Frontal cortex (tissue), 4 donors: ENCODE results near the gene VPS51. TPM values are rescaled to one million over a fixed set of nuclear protein-coding genes. Genes with fewer than 3 reads are reported as not detected.
"Not testable (repeated sequence)": the region's sequence is repeated elsewhere in the genome, so short reads cannot be mapped to it uniquely, and the experiment has no call there.

Source experiments
- DNase-seq, 2 donors: peaks; one replicate each; pipeline ENCODE4 v3.0.0; 2012; ENCODE audit warnings: low spot score in 2 of 2
- FAIRE-seq: peaks from 2 replicates; lab custom pipeline; 2012; peaks lifted over from hg19 to GRCh38; lab: Jason Lieb, UNC
- total RNA-seq: library from RNA; depleted of rRNA; stranded (reverse); fragments of >200 nt; gene quantifications from one replicate; pipeline ENCODE4 v1.2.3, GENCODE V29; 2014
- donor health status: control.
- donor health status: control.
- donor health status: control.

The VPS51 gene
- total RNA-seq, 1 donor from 2014 or later, result 229 TPM

DNA sequence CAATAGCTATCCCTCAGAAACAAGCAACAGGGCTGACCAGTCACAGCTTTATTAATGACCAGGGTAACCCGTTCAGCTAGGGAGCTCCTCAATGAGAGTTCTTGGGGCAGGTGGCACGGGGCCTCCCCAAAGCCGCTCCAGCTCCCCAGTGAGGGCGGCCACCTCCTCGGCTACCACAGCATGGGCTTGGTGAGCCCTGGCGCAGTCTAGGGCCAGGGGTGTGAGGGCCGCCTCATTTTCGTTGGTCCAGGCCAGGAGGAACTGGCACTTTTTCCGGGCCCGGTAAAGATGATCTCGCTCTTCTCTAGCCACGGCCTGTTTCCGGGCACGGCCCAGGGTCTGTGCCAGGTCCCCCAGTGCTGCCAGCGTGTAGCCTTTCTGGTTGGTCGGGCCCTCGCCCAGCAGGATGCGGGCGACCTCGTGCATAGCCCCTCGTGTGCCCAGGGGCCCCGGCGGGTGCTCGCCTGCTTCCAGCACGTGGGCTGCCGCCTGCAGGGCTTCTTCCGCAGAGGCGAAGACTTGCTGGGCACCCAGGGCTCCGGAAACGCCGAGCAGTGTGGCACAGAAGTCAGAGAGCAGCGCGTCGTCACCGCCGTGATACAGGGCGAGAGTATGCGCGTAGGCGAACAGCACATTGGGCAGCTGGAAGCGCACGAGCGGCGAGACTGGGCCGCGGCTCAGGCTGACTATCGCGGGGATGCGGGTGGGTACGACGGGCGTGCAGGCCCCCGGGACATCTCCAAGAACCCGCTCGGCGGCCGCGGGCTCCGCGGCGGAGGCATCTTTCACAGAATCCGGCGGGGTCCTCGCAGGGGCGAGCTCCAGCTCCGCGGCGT lies 20.6 kb downstream of the VPS51 start:
- FAIRE-seq, result no peak
- DNase-seq, result no peak

DNA sequence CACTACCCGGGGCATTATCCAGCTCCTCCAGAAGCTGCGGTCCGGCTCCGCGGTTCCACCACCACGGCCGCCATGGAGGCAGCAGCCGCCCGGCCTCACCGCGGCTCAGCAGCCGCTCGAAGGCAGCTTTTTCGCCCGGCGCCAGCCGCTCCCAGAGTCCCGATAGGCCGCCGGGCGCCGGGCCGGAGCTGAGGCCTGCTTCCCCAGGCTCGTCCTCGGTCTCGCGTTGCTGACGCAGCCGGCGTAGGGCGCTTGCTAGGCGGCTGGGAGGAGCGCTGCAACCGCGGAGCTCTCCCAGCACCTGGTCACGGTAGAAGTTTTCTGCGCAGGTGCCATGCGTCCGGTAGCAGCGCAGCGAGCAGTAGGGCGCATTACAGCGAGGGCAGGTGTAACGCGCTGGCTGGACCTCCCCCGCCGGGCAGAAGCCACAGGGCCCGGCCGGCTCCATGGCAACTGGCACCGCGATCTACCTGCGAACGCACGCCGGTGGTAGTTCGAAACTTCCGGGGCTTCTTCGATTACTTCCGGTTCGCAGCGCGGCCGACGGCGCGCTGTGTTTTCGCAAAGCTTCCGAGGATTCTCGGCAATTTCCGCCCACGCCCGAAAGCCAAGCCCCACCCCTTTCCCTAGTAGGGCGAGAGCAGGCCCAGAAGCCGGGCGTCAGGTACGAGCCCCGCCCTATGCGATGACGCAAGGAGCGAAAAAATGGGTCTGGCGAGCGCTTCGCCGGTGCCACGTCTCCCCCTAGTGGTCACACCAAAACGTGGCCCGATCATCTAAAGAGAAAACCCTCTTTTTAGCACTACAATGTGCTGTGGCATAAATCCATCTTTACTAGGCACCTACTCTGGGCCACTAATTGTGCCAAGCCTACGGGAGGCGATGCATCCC lies 21.4 kb downstream of the VPS51 start, which contains the start of gene ZNHIT2:
TSS of gene ZNHIT2 (minus strand) at position 496 of the 891 bp plus-strand sequence. CDS start at position 448, 48 bp downstream.
- DNase-seq (peak; percentile 95 to 98), FAIRE-seq (peak; percentile 80)

DNA sequence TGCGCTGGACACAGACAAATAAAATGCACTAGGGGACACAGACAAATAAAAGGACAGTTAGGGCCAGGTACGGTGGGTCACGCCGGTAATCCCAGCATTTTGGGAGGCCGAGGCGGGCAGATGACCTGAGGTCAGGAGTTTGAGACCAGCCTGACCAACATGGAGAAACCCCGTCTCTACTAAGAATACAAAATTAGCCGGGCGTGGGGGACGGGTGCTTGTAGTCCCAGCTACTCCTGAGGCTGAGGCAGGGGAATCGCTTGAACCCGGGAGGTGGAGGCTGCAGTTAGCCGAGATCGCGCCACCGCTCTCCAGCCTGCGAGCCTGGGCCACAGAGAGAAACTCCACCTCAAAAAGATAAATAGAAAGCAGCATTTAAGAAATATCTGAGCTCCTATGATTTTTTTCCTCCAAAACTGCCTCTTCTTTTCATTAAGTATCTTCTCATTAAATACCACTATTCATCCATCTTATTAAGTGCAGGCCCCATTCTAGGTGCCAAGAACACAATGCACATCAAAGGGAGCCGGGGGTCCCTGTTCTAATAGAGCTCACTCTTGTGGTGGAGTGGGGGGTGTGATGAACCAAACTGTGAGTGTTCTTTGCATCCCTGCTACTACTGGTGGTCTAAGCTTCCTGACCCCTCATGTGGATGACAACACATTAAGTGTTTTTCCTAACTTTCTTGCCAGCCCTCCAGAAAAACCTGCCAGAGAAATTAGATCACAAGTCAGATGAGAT lies 22.3 kb downstream of the VPS51 start:
- DNase-seq, result no peak
- FAIRE-seq, result no peak

DNA sequence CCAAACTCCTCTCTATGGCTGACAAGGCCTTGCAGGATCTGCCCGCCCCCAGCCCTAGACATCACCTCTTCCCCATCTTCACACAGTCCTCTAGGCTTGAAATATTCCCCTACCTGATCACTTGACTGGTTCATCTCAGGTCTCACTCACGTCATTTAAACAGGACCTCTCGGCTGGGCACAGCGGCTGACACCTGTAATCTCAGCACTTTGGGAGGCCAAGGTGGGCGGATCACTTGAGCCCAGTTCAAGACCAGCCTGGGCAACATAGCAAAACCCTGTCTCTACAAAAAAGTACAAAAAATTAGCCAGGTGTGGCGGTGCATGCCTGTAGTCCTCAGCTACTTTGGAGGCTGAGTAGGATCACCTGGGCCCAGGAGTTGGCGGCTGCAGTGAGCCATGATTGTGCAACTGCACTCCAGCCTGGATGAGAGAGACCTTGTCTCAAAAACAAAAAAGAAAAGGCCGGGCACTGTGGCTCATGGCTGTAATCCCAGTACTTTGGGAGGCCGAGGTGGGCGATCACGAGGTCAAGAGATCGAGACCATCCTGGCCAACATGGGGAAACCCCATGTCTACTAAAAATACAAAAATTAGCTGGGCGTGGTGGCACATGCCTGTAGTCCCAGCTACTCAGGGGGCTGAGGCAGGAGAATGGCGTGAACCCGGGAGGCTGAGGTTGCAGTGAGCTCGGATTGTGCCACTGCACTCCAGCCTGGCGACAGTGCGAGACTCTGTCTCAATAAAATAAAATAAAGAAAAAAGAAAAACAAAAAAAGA lies 23.1 kb downstream of the VPS51 start:
- not testable (repeated sequence) for FAIRE-seq, DNase-seq

DNA sequence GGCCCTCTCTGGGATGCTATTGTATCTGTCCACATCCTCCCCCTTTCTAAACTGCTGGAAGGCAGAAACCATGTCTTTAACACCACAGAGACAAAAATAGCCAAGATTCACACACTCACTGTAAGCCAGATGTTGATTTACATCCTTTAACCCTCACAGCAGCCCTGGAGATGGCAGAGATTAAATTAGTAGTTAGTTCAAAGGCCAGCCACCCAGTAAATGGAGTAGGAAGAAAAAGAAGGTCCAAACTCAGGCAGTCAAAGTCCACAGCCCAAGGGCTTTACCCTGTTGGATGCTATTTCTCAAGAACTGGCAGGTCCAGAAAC lies 23.6 kb downstream of the VPS51 start:
- FAIRE-seq (no peak), DNase-seq (no peak)

DNA sequence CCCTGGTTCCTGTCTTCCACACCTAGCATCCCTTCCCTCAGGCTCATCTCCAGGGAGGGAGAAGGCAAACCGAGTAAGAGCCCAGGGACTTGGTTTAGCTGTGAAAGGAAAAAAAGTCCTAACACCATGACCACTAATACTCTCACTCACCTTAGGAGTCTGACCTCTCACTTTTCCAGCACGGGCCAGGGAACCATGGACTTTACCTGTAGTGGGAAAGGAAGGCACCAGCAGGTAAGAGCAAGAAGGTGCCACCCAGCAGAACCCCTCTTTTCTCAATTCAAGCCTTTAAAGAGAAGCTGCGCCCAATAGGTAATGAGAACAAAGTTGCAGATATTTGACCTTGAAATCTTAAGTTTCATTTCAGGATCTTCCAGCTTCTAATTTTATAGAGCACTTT lies 24.8 kb downstream of the VPS51 start:
- no peak for DNase-seq
- no peak for FAIRE-seq

DNA sequence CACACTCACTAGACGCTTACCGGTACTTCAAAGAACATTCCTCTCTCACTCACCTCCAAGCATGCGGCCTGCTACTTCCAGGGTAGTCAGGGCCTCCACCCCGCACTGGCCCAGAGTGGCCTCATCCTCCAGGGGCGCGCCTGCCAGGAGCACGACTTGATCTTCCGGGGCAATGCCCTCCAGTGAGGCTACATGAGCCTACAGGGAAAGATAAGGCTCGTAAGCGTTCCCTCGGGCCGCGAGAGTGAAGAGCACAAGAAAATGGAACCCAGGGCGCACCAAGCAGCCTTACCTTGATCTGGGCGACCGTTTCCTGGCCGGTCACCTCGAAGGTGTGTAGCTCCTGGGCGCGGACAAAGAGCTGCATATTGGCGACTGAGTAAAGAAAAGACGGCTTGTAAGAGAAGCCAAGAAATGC lies 25.4 kb downstream of the VPS51 start:
- FAIRE-seq, result no peak
- DNase-seq, result no peak

DNA sequence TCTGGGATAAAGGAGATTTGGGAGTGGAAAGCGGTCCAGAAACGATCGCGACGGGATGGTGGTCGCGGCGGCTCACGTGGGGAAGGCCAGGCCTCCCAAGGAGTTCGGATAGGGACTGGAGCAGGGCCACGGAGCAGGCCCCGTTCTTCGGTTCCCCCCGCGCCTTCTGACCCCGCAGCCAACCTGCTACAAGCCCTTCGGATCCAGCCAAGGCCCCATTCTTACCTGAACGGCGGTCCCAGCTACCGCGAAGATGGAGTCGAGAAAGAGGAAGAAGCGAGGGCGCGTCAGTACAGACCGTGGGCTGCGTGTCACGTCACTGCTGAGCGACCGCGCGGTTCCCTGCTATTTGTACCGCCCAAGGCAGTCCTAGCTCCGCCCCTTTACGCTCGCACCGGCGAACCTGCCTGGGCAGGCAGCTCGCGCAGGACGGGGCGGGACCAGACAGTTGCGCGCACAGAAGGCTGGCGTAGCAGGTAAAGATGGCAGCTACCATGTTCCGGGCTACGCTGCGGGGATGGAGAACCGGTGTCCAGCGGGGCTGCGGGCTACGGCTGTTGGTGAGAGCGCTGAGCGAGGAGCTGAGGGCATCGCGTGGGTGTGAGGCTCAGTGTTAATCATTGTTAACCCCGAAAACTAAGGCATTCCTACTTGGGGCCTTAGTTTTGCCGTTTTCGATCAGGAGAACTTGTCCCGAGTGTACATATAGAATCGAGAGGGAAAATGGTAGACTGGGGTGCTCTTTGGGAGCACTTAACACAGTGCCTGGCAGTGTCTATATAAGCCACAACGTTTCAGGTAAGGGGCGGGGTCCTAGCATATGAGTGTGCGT lies 26.1 kb downstream of the VPS51 start, which contains the start of the genes FAU and MRPL49:
TSS of gene FAU (minus strand) at position 270 of the 832 bp plus-strand sequence. CDS start 321 bp downstream, outside the sequence.
TSS of gene MRPL49 (plus strand) at position 457 of the 832 bp plus-strand sequence. CDS start at position 483, 26 bp downstream.
- DNase-seq (peak; percentile 85 to 95), FAIRE-seq (no peak)

DNA sequence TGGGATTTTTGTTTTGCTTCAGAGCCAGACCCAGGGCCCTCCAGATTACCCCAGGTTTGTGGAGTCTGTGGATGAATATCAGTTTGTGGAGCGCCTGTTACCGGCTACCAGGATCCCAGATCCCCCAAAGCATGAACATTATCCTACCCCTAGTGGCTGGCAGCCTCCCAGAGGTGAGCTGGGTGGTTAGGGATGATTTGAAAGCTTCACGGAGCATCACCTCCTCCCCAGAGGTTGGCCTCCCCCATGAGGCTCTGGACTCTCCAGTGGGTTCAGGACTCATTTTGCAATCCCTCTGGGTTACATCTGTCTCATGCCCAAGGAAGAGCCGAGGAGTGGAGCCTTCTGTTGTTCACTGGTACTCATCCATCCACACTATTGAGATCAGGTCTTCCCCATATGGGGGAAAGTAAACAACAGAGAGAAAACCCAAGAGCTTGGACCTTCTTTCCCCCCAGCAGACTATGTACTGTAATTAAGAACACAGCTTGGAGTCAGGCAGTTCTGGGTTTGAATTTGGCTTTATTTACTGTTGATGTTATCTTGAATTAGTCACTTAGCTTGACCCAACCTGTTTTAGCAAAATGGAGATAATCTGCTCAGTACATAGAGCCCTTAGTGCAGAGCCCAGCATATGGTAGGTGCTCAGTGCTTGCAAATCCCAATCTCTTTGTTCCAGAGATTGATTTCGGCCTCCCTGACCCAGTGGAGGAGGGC lies 28.6 kb downstream of the VPS51 start:
- FAIRE-seq (no peak), DNase-seq (no peak)

DNA sequence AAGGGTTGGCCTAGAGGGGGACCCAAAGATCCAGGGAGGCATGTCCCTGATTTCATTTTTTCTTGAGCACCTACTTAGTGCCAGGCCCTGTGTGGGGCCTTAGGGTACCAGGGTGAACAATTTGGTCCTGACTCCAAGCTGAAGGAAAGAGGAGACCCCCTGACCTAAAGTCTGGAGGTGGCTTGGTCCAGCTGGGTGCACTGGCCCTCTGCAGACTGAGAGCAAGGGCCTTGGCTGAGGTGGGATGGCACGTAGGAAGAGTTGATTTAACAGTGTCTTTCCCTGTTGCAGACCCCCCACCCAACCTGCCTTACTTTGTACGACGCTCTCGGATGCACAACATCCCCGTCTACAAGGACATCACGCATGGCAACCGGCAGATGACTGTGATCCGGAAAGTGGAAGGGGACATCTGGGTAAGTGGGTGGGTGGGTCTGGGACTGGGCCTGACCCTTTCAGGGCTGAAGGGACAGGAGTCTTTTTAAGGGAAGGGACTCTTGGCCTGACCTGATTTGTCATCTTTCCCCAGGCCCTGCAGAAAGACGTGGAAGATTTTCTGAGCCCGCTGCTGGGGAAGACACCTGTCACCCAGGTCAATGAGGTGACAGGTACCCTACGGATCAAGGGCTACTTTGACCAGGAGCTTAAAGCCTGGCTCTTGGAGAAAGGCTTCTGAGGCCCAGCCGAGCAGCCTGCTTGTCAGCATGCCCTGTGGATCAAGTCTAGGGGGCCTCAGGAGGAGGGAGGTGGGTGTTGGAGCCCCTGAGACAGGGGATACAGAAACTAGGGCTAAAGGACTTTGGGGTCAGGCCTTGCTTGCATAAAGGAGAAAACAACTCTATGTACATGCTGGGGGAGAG lies 29.4 kb downstream of the VPS51 start:
- no peak for FAIRE-seq
- DNase-seq, result no peak

DNA sequence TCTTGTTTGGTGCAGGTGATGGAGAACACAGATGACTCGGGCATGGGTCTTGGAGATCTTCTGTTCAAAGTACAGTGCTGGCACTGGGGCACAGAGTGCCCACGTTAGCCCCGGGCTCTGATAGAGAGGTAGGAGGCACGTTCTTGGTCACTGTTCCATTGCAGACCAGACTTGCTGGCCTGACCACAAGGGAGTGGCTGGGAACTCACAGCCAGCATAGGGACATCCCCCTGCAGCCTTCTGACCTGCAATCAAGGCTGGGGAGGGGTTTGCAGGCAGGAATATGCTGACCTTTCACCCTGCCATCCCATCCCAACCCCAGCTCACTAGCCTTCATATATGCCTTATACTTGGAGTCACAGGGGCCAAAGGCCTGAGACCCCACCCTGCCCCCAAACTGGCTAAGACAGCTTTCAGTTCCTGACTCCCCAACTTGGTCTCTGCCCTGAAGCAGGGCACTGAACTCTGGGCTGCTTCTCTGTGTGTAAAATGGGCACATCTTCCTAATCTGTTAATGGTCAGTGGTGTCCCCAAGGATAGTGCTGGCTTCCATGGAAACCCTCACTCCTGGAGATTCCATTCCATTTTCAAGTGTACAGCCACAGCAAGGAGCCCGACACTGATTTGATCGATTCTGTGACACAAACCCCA lies 30.7 kb downstream of the VPS51 start:
- FAIRE-seq, result no peak
- DNase-seq, result no peak

DNA sequence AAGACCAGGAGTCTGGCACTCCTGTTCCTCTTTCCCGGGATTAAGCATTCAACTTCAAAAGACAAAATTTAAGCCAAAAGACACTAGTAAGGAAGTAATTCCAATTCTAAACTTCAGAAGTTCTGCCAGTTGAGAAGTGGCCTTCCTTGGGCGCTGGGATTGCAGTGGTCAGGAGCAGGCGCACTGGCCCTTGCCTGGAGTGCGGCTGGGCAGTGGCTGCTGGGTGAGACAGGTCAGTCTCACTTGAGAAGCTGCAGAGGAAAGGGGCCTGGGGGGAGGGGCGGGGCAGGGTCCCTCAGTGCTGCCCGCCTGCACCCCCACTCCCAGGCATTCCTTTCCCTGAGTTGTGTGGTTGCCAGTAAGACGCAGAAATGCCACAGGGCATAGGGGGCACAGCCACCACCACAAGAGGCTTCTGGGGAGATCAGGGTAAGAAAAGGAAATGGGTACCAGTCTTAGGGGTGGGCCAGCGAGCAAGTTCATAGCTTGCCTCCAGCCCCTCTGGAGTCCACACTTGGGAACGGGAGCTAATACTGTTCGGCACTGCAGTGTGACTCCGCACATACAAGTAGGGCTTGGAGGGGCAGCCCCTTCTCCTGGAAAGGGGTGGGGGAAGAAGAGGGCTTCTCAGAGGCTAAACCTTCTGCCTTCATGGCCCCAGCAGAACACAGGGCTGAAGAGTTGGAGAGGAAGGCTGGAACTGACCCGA lies 31.6 kb downstream of the VPS51 start:
- no peak for DNase-seq

DNA sequence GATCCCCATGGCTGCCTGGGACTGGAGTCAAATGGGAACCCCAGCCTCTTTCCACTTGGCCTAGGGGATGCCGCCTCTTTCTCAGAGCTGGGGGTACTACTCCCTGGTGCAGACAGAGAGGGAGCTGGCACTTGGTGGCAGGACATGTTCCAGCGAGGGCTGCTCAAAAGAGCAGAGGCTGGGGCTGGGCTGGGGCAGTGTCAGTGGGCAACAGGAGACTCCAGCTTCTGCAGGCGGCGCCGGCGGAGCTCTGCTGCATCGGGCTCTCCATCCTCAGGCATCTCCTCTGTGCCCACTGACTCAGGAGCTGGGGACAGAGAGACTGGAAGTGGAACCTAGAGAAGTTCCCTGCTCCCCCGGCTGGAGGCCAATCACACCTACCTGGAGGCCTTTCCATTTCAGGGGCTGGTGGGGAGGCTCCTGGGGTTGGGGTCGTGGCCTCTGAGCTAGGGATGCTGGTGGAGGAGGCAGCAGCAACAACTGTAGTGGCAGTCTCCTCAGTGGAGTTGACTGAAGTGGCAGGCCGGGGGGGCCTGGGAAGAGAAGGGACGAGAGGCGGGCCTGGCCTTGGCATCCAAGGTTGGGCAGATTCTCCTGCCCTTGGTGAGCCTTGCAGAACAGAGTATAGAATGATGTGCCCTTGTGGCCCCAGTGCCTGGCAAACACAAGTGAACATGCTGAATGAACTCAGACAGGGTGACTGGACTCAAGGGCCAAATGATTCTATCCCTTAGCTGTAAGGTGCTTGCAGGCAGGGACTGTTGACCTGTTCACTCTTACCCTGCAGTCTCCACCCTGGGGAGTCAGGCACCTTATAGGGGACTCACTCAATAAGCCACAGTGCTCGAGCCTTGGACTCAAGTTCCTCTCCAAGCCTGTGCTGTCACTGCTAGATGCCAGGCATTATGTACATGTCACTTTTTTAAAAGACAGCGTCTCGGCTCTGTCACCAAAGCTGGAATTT lies 32.5 kb downstream of the VPS51 start:
- FAIRE-seq (no peak), DNase-seq (peak in 1 of 2 donors; percentile 2)

More for the DNA sequence above, 31.6 kb downstream of the VPS51 start:
- no peak for FAIRE-seq

DNA sequence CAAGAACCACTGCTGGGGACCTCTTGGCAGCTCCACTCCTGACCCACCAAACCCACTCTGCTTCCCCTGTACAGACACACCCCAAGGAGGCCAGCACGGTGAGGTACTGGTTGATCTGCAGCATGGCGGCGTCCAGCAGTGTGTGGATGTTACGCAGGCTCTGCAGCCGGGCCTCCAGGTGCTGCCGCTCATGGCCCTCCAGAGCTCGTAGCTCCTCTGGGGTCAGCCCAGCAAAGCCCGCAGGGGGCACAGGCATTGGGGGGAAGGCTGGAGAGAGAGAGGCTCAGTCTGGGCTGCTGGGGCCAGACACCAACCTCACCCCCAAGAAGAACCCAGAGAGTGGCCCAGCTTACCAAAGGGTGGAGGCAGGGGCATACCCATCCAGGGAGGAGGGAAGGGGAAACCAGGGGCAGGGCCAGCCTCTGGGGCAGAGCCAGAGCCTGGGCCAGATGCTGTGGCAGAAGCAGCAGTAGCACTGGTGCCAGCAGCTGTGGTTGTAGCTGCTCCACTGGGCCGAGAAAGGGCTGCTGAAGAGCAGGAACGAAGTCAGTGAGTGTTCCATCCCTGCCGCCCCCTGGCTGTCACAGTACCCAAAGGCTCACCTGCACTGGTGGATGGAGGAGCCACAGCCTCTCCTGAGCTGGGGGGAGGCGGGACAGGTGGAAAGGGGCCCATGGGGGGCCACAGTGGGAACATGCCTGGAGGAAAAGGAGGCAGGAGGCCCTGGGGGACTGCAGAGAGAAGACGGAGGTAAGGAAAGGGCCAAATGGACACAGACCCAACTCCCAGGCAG lies 33.8 kb downstream of the VPS51 start:
- no peak for DNase-seq
- FAIRE-seq, result no peak
